Endodermal cell (in vitro differentiated cells): Measurements from ENCODE around the gene CACNA2D1. TPM values are rescaled to one million over a fixed set of nuclear protein-coding genes. Genes with fewer than 3 reads are reported as not detected.

Source experiments
- DNase-seq: peaks from one replicate; pipeline ENCODE4 v3.0.0-alpha.2; 2017
- H3K27ac ChIP-seq: 2 replicates; pipeline ENCODE4 v1.5.1; 2013; ENCODE audit warnings: mild to moderate bottlenecking, low read depth, low read length, moderate library complexity
- H3K27me3 ChIP-seq: 2 replicates; pipeline ENCODE4 v1.6.1; 2013; ENCODE audit warnings: mild to moderate bottlenecking, low read length, moderate library complexity; ENCODE audit not compliant: insufficient read depth, control insufficient read depth, poor library complexity, severe bottlenecking
- H3K36me3 ChIP-seq: 2 replicates; pipeline ENCODE4 v1.7.0; 2013; ENCODE audit warnings: mild to moderate bottlenecking, low read length, moderate library complexity; ENCODE audit not compliant: control insufficient read depth, insufficient read depth
- H3K4me1 ChIP-seq: one replicate; pipeline ENCODE4 v1.7.0; 2013; ENCODE audit warnings: low read length; ENCODE audit not compliant: control insufficient read depth, insufficient read depth
- H3K4me3 ChIP-seq: 2 replicates; pipeline ENCODE4 v1.5.1; 2013; ENCODE audit warnings: mild to moderate bottlenecking, low read length, moderate library complexity
- H3K9ac ChIP-seq: 2 replicates; pipeline ENCODE4 v1.6.1; 2013; ENCODE audit warnings: mild to moderate bottlenecking, low read length, moderate library complexity; ENCODE audit not compliant: poor library complexity, severe bottlenecking; ENCODE audit errors: extremely low read depth
- H3K9me3 ChIP-seq: 2 replicates; pipeline ENCODE4 v1.6.1; 2013; ENCODE audit warnings: mild to moderate bottlenecking, low read length, moderate library complexity; ENCODE audit not compliant: control insufficient read depth
- H3K27ac Mint-ChIP-seq: 2 replicates; pipeline ENCODE4 v1.8.0; 2020; ENCODE audit warnings: mixed read lengths
- H3K27me3 Mint-ChIP-seq: 2 replicates; pipeline ENCODE4 v1.8.0; 2021; ENCODE audit warnings: mild to moderate bottlenecking, mixed read lengths; ENCODE audit not compliant: insufficient read depth
- H3K36me3 Mint-ChIP-seq: 2 replicates; pipeline ENCODE4 v1.8.0; 2020; ENCODE audit warnings: low read depth, mixed read lengths
- H3K4me1 Mint-ChIP-seq: 2 replicates; pipeline ENCODE4 v1.8.0; 2020; ENCODE audit warnings: mixed read lengths
- H3K4me3 Mint-ChIP-seq: 2 replicates; pipeline ENCODE4 v1.8.0; 2020; ENCODE audit warnings: mild to moderate bottlenecking, moderate library complexity, mixed read lengths
- H3K9me3 Mint-ChIP-seq: 2 replicates; pipeline ENCODE4 v1.8.0; 2020; ENCODE audit warnings: mild to moderate bottlenecking, mixed read lengths
- WGBS, 2 experiments: methylation state at CpG; one replicate each; pipeline versions ENCODE4 v1.1.5 to v1.1.7; 2013; ENCODE audit warnings: missing lambda C conversion rate in 2 of 2, mixed read lengths in 1 of 2; ENCODE audit not compliant: insufficient coverage in 1 of 2, insufficient read length in 1 of 2; 5-methylcytosine and 5-hydroxymethylcytosine counted together
- total RNA-seq, 2 donors: library from RNA; stranded (reverse); fragmentation: NEBNext Ultra II Directional in 1 of 2; extraction: Animal tissue kit (Norgen Biotek cat#: 25700) in 1 of 2; gene quantifications; 2 replicates in 1 of 2; 3 replicates in 1 of 2; pipeline ENCODE4 v1.2.1, GENCODE V29; 2021
- TF ChIP-seq, protein P1 (sequence below): fragments of 200-600 bp; sonication (generic); conservative IDR thresholded peaks from 2 replicates; pipeline ENCODE4 v1.5.0; 2021; ENCODE audit warnings: antibody characterized with exemption, mild to moderate bottlenecking

Gene CACNA2D1
- total RNA-seq, 2 donors from 2014 or later = 16.9 to 26.8 TPM

DNA sequence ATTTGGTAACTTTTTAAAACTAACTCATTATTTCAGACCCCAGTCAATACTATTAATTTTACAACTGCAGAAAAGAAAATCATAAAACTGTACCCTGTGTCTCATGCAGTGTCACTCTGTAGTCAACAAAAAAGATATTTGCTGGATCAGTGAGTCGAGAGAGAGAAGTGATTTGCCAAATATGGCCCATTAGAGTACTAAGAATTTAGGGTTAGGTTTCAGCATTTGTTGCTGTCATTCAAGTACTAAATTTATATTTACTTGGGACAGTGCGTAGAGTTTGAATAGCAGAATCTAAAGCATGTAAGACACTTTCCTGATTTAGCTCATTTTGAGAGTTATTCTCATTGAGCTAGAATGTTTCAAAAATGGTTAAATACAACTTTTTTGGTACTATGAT is 38.9 kb downstream of the CACNA2D1 start:
- 91 to 100% methylated on average over 2 of the region's 2 CpGs for whole genome bisulfite sequencing, 2 experiments
- no peak overlapping the region for H3K27ac Mint-ChIP-seq
- DNase-seq = no peak
- Histone ChIP-seq H3K36me3 (no peaks in the 10 kb centered on the region), H3K9ac (no peak overlapping the region), H3K9me3 (peaks cover 6% of the 10 kb centered on the region), H3K4me1 (no peaks in the 10 kb centered on the region), H3K27me3 (no peaks in the 10 kb centered on the region), H3K27ac (no peak overlapping the region), H3K4me3 (no peak overlapping the region)
- H3K4me1 Mint-ChIP-seq = no peaks in the 10 kb centered on the region
- peaks cover 9% of the 10 kb centered on the region for H3K9me3 Mint-ChIP-seq
- no peak overlapping the region for H3K4me3 Mint-ChIP-seq
- TF ChIP-seq, protein P1, sequence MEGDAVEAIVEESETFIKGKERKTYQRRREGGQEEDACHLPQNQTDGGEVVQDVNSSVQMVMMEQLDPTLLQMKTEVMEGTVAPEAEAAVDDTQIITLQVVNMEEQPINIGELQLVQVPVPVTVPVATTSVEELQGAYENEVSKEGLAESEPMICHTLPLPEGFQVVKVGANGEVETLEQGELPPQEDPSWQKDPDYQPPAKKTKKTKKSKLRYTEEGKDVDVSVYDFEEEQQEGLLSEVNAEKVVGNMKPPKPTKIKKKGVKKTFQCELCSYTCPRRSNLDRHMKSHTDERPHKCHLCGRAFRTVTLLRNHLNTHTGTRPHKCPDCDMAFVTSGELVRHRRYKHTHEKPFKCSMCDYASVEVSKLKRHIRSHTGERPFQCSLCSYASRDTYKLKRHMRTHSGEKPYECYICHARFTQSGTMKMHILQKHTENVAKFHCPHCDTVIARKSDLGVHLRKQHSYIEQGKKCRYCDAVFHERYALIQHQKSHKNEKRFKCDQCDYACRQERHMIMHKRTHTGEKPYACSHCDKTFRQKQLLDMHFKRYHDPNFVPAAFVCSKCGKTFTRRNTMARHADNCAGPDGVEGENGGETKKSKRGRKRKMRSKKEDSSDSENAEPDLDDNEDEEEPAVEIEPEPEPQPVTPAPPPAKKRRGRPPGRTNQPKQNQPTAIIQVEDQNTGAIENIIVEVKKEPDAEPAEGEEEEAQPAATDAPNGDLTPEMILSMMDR = no peak
- peaks cover 11% of the 10 kb centered on the region for H3K36me3 Mint-ChIP-seq
- no peaks in the 10 kb centered on the region for H3K27me3 Mint-ChIP-seq

DNA sequence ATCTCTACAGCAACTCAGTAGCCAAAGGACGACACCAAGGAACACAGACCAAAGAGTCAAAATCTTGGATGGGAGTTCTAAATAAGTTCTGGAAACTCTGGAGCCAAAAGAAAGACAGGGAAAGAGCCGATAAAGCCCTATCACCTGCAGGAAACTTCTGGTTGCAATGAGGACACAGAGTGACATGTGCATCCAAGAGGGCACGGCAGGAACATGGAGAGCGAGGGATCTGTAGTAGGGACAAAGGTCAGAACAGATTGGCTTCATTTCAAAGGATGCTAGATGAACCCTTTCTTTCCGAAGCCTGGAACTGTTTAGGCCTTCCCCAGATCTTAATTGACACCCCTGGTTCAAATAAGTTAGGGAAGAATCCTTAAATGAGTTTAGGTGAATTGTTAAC is 39.5 kb downstream of the CACNA2D1 start:
- Histone ChIP-seq H3K4me1 (no peaks in the 10 kb centered on the region), H3K4me3 (no peak overlapping the region), H3K27ac (no peak overlapping the region), H3K9ac (no peak overlapping the region), H3K9me3 (peaks cover 6% of the 10 kb centered on the region), H3K27me3 (no peaks in the 10 kb centered on the region), H3K36me3 (no peaks in the 10 kb centered on the region)
- H3K4me3 Mint-ChIP-seq = no peak overlapping the region
- H3K27me3 Mint-ChIP-seq = no peaks in the 10 kb centered on the region
- no peak for DNase-seq
- no peak overlapping the region for H3K27ac Mint-ChIP-seq
- H3K4me1 Mint-ChIP-seq = no peaks in the 10 kb centered on the region
- H3K36me3 Mint-ChIP-seq = peaks cover 13% of the 10 kb centered on the region
- WGBS, 2 experiments = 91 to 93% methylated on average over 4 to 5 of the region's 5 CpGs
- TF ChIP-seq, protein P1 = no peak
- H3K9me3 Mint-ChIP-seq = peaks cover 10% of the 10 kb centered on the region

DNA sequence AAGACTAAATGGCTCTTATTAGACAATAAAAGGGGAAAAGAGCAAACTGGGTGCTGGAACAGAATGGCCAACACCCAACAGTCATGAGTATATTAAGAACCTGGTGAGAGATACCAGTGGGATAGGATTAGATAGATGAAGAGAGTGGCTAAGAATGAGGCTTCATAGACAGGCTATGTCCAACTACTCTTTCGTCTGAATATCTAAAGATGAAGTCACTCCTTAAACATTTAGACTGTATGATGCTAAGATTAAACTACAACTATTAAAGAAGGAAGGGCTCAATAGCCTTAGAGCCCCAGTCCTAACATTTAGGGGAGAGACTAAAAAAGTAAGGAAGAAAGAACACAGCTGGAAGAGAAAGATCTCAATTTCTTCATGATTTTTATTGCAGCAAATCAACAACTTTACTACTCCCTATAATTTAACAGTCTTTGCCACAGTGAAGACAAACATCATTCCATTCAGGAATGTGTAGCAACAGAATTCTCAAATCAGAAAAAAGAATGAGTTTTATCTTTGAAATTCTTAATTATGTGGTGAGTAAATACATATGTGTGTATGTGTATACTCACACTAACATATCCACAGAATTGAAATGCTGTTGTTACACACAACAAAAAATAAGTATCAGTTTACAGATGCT is 45.6 kb downstream of the CACNA2D1 start:
- Histone ChIP-seq H3K27ac (no peak overlapping the region), H3K27me3 (no peaks in the 10 kb centered on the region), H3K36me3 (no peaks in the 10 kb centered on the region), H3K4me1 (no peaks in the 10 kb centered on the region), H3K9ac (no peak overlapping the region), H3K9me3 (no peaks in the 10 kb centered on the region), H3K4me3 (no peak overlapping the region)
- no peaks in the 10 kb centered on the region for H3K4me1 Mint-ChIP-seq
- no peak overlapping the region for H3K27ac Mint-ChIP-seq
- peaks cover 5% of the 10 kb centered on the region for H3K9me3 Mint-ChIP-seq
- TF ChIP-seq, protein P1 = no peak
- WGBS, 2 experiments = 100% methylated on average over 1 of the region's 1 CpG; no CpG with 5 or more reads in 1 of the 2 experiments
- H3K36me3 Mint-ChIP-seq = peaks cover 12% of the 10 kb centered on the region
- no peak overlapping the region for H3K4me3 Mint-ChIP-seq
- no peaks in the 10 kb centered on the region for H3K27me3 Mint-ChIP-seq
- DNase-seq = no peak
